Stimulated activated CD4-positive, alpha-beta T cell treated with anti-CD3 and anti-CD28 coated beads, Interleukin-12 subunit alpha, Interleukin-12 subunit beta, amount 100 ng/mL, for 24 hours (primary cell): ENCODE results near the gene NUP50.
"Not testable (repeated sequence)": the region's sequence is repeated elsewhere in the genome, so short reads cannot be mapped to it uniquely, and the experiment has no call there.

Experiments used
- DNase-seq, 2 experiments: peaks; one replicate each; pipeline ENCODE4 v3.0.0-alpha.2; 2020; ENCODE audit warnings: low read depth in 2 of 2

NUP50 gene

DNA sequence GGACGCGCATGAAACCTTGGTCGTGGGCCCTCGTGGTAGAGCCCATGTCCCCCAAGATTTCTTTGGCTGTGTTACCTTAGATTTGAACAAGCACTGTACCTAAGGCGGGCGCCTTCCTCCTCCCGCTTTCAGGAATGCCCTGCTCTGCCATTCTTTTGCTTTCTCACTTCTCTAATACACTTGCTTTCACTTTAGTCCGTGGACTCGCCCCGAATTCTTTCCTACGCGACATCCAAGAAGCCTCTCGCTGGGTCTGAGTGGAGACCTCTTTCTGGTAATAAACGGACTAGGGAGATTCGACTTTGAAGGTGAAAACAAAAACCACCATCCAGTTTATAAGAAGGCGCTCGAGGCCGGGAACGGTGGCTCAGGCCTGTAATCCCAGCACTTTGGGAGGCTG lies 1.2 kb upstream of the NUP50 start:
- no peak for DNase-seq

GRCh38 chr22:45163099-45163450 lies 650 bp upstream of the NUP50 start:
- no peak for DNase-seq

- peak in 1 of 2 experiments; percentile 15 for DNase-seq
These were observed 754 bp downstream of the NUP50 start for GRCh38 chr22:45164270-45165088.

- no peak for DNase-seq
These were observed 3.2 kb downstream of the NUP50 start for GRCh38 chr22:45166932-45167331.

GRCh38 chr22:45169591-45170466 lies 6.1 kb downstream of the NUP50 start:
- DNase-seq: no peak

DNA sequence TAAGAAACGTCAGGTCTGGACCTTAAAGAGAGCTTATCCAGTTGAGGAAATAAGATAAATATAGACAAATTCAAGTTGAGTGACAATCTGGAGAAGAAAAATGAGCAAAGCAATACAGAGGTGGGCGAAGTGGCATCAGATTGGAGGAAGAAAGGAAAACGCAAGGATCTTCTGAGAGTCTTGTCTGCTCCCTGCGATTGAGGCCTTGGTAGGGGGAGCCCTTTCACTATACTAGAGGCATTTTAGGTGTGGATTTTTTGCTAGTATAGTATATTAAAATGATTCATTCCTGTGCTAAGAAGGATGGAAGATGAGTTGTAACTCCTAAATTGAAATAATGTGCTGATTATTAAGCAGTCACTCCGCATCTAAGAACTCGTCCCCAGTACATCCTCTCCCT lies 8.1 kb downstream of the NUP50 start:
- DNase-seq: no peak

DNA sequence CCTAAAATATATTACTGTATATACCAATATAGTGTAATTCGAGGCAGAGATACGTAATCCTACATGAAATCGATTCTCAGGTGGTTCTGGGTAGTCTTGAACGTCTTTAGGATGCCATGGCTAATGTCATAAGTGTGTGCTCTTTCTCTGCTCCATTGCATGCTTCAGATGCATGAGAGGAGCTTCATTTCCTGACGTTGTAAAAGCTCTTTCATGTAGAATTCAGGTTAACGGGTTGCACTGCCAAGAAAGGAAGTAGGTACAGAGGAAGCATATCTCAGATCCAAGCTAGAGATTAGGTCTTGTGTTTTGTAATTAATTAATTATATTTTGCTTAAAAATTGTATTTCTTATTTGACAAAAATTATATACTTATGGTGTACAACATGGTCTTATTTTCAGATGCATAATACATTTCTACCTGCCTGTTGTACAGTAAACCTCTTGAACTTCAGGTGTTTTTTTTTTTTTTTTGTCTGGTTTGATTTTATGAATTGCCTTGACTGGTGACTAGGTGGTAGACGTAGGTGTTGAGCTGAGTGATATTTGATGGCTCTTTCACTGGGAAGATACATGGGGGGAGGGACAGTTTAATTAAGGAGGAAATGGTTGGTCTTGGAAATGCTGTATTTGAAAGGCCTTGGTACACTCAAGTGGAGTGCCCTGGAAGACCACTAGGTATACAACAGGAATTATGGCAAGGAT lies 9.3 kb downstream of the NUP50 start:
- DNase-seq: no peak

- DNase-seq: no peak
These were observed 15.7 kb downstream of the NUP50 start for GRCh38 chr22:45179276-45180049.

GRCh38 chr22:45180146-45180679 lies 16.5 kb downstream of the NUP50 start:
- DNase-seq: no peak

GRCh38 chr22:45181240-45181639 lies 17.5 kb downstream of the NUP50 start:
- no peak for DNase-seq

GRCh38 chr22:45181766-45182165 lies 18.0 kb downstream of the NUP50 start:
- DNase-seq: no peak

- DNase-seq: no peak
These were observed 20.2 kb downstream of the NUP50 start for GRCh38 chr22:45183974-45184373.

GRCh38 chr22:45185718-45186514 lies 22.2 kb downstream of the NUP50 start:
- DNase-seq: no peak

GRCh38 chr22:45187891-45188290 lies 24.2 kb downstream of the NUP50 start:
- no peak for DNase-seq

- no peak for DNase-seq
These were observed 25.1 kb downstream of the NUP50 start for GRCh38 chr22:45188779-45189178.

- no peak for DNase-seq
These were observed 26.6 kb downstream of the NUP50 start for GRCh38 chr22:45190202-45190872.

DNA sequence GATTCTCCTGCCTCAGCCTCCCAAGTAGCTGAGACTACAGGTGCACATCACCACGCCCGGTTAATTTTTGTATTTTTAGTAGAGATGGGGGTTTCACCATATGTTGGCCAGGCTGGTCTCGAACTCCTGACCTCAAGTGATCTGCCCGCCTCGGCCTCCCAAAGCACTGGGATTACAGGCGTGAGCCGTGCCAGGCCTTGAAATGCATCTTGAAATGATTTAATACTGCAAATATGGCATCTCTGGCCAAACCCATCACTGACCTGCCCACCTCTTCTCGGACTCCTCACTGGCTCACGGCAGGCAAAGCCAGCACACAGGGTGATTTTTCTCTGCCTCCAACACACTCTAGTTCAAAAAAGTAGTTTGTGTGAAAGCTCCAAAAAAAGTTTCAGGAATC lies 28.0 kb downstream of the NUP50 start:
- not testable (repeated sequence) for DNase-seq

DNA sequence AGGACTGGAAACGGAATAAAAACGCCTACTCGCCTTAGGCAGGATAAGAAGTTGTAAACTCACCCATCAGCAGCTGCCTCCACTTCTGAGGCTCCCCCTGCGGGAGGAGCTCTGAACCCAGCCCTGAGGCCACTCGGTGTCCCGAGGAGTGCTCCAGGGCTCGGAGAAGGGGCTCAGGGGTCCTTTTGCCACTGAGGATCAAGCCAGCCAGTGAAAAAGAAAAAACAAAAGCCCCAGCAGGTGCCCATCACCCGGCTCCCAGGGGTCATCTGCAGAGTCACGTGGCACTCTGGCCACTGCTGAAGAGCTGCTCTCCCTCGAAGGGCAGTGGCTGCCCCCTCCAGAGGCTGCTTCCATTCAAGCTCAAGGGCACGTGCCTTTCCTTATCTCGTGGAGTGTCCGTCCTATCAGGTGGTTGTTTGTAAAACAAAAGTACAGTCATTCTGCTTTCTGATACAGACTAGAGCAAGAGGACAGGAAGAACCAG lies 29.0 kb downstream of the NUP50 start:
- DNase-seq: no peak

DNA sequence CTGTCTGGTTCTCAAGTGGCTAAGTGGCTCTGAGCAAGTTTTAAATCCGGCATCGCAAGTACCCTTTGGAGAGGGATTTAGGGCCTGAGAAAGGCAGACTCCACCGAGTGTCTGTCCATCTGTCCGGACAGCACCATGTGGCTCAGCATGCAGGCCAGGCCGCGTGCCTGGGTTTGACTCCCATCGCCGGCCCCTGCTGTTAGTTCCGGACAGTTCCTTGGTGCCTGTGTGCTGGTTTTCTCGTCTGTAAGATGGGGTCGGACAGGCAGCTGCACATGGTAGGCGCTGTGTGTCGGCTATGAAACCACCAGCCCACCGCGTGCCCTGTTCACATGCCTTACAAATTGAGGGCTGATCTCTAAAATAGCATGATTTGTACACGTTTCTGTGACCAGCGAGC lies 31.0 kb downstream of the NUP50 start:
- no peak for DNase-seq

GRCh38 chr22:45195616-45196015 lies 31.9 kb downstream of the NUP50 start:
- DNase-seq: no peak
